HCT116 (cell line): Measurements from ENCODE around the gene TSPEAR. TPM values are rescaled to one million over a fixed set of nuclear protein-coding genes. Genes with fewer than 3 reads are reported as not detected.

Experiments
- ATAC-seq: fragments of 200-7000 bp; cut with Tn5 transposase; 2 replicates; pipeline ENCODE4 v1.9.1; 2020; ENCODE audit warnings: mild to moderate bottlenecking, moderate library complexity
- BruUV-seq: library from RNA; stranded (reverse); fragments of 400-500 nt; replicated peaks from 2 replicates; lab custom pipeline; 2021; lab: Mats Ljungman, UMichigan
- CTCF ChIA-PET: fragments of 300-600 bp; sonication (Branson Sonifier 250); formaldehyde crosslinking; loops from one replicate; lab custom pipeline; 2021; ENCODE audit warnings: antibody characterized with exemption; lab: Charles Lee
- POLR2A ChIA-PET: fragments of 300-600, 350-600 bp; sonication (Branson Sonifier 250); formaldehyde crosslinking; loops from one replicate; lab custom pipeline; 2021; ENCODE audit warnings: antibody characterized with exemption; lab: Charles Lee
- RAD21 ChIA-PET, 2 experiments: fragments of 300-600 bp; sonication (Branson Sonifier 250); formaldehyde crosslinking; loops; one replicate each; lab custom pipeline; 2023; ENCODE audit warnings: low total read pairs in 2 of 2; ENCODE audit not compliant: uncharacterized antibody in 2 of 2, unreplicated experiment in 2 of 2, low non-redundant PET in 1 of 2; lab: Charles Lee
- DNase-seq: peaks from one replicate; pipeline ENCODE4 v3.0.0-alpha.2; 2010; ENCODE audit warnings: low read depth, low spot score
- H2AFZ ChIP-seq: fragments of 200-600 bp; shearing (Covaris generic), sonication (generic); 2 replicates; pipeline ENCODE4 v1.6.1; 2017; ENCODE audit warnings: low read depth, mixed run types, mixed read lengths, antibody characterized with exemption, low read length; ENCODE audit not compliant: poor library complexity, severe bottlenecking
- H3K27ac ChIP-seq: 2 replicates; pipeline ENCODE4 v1.5.1; 2012; ENCODE audit warnings: low read depth, low read length
- H3K27me3 ChIP-seq: fragments of 200-600 bp; sonication (generic); 2 replicates; pipeline ENCODE4 v1.6.1; 2016; ENCODE audit warnings: mixed run types, low read length, mixed read lengths; ENCODE audit not compliant: insufficient read depth
- H3K36me3 ChIP-seq, 2 experiments: fragments of 200-500 bp in 1 of 2; fragments of 200-600 bp in 1 of 2; sonication (Bioruptor generic) in 1 of 2; sonication (generic) in 1 of 2; 2 replicates each; pipeline versions ENCODE4 v1.5.1 to v1.6.1; 2014 to 2016; ENCODE audit warnings: low read length in 2 of 2, inconsistent platforms in 1 of 2, mixed read lengths in 1 of 2, mixed run types in 1 of 2; ENCODE audit not compliant: insufficient read depth in 2 of 2, control insufficient read depth in 1 of 2
- H3K4me1 ChIP-seq, 2 experiments: fragments of 200-600 bp in 1 of 2; sonication (generic) in 1 of 2; 2 replicates each; pipeline versions ENCODE4 v1.5.1 to v1.6.1; 2012 to 2017; ENCODE audit warnings: low read length in 2 of 2, inconsistent platforms in 1 of 2, mild to moderate bottlenecking in 1 of 2, mixed read lengths in 1 of 2, mixed run types in 1 of 2, moderate library complexity in 1 of 2; ENCODE audit not compliant: insufficient read depth in 2 of 2, control insufficient read depth in 1 of 2
- H3K4me2 ChIP-seq: fragments of 200-600 bp; sonication (generic); 2 replicates; pipeline ENCODE4 v1.6.1; 2017; ENCODE audit warnings: mixed run types, low read length, mixed read lengths
- H3K4me3 ChIP-seq, 2 experiments: fragments of 200-600 bp in 1 of 2; sonication (generic) in 1 of 2; replicated peaks in 1 of 2; 2 replicates each; pipeline ENCODE4 v1.5.1; 2011 to 2016; ENCODE audit warnings: low read length in 2 of 2, control low read depth in 1 of 2, low read depth in 1 of 2, mild to moderate bottlenecking in 1 of 2, mixed read lengths in 1 of 2, mixed run types in 1 of 2
- H3K79me2 ChIP-seq: fragments of 200-600 bp; sonication (generic); 2 replicates; pipeline ENCODE4 v1.6.1; 2017; ENCODE audit warnings: mild to moderate bottlenecking, mixed run types, low read length, moderate library complexity, mixed read lengths; ENCODE audit not compliant: insufficient read depth
- H3K9ac ChIP-seq: fragments of 200-600 bp; sonication (generic); 2 replicates; pipeline ENCODE4 v1.6.1; 2016; ENCODE audit warnings: low read length, mixed read lengths
- H3K9me2 ChIP-seq: fragments of 200-600 bp; sonication (generic), shearing (Covaris generic); 2 replicates; pipeline ENCODE4 v1.6.1; 2017; ENCODE audit warnings: mixed run types, mild to moderate bottlenecking, moderate library complexity; ENCODE audit not compliant: insufficient read depth
- H3K9me3 ChIP-seq, 2 experiments: fragments of 200-500 bp in 1 of 2; fragments of 200-600 bp in 1 of 2; sonication (Bioruptor generic) in 1 of 2; sonication (generic) in 1 of 2; 2 replicates each; pipeline ENCODE4 v1.6.1; 2014 to 2017; ENCODE audit warnings: low read length in 2 of 2, mixed read lengths in 2 of 2, inconsistent platforms in 1 of 2, low read depth in 1 of 2, mild to moderate bottlenecking in 1 of 2, mixed run types in 1 of 2, moderate library complexity in 1 of 2; ENCODE audit not compliant: control insufficient read depth in 1 of 2, insufficient read depth in 1 of 2
- H4K20me1 ChIP-seq: fragments of 200-600 bp; sonication (generic), shearing (Covaris generic); 2 replicates; pipeline ENCODE4 v1.6.1; 2017; ENCODE audit warnings: mixed run types, mild to moderate bottlenecking, moderate library complexity; ENCODE audit not compliant: insufficient read depth
- CEBPB ChIP-seq: IDR thresholded peaks from 2 replicates; pipeline ENCODE4 v1.6.1; 2012; ENCODE audit warnings: low read depth
- ELF1 ChIP-seq: IDR thresholded peaks from 2 replicates; pipeline ENCODE4 v1.6.1; 2012; ENCODE audit warnings: low read depth, borderline replicate concordance
- EZH2 ChIP-seq: fragments of 200-600 bp; sonication (generic); IDR thresholded peaks from 2 replicates; pipeline ENCODE4 v1.6.1; 2017; ENCODE audit warnings: antibody characterized with exemption, mixed run types
- EZH2phosphoT487 ChIP-seq: fragments of 200-600 bp; IDR thresholded peaks from 2 replicates; pipeline ENCODE4 v1.6.1; 2018; ENCODE audit warnings: antibody characterized with exemption, borderline replicate concordance
- FOSL1 ChIP-seq: IDR thresholded peaks from 2 replicates; pipeline ENCODE4 v1.6.1; 2012; ENCODE audit warnings: low read depth
- JUND ChIP-seq: IDR thresholded peaks from 2 replicates; pipeline ENCODE4 v1.6.1; 2012
- POLR2AphosphoS5 ChIP-seq: IDR thresholded peaks from 2 replicates; pipeline ENCODE4 v1.6.1; 2011; ENCODE audit warnings: mild to moderate bottlenecking, low read depth, low read length, moderate library complexity
- SP1 ChIP-seq: IDR thresholded peaks from 2 replicates; pipeline ENCODE4 v1.6.1; 2012; ENCODE audit warnings: low read depth
- SRF ChIP-seq: IDR thresholded peaks from 2 replicates; pipeline ENCODE4 v1.6.1; 2012; ENCODE audit warnings: low read depth
- TCF7L2 ChIP-seq: IDR thresholded peaks from 2 replicates; pipeline ENCODE4 v1.7.0; 2011; ENCODE audit warnings: borderline replicate concordance, inconsistent platforms; ENCODE audit not compliant: insufficient read depth, insufficient read length; ENCODE audit errors: extremely low read depth
- YY1 ChIP-seq: IDR thresholded peaks from 2 replicates; pipeline ENCODE4 v1.6.1; 2011; ENCODE audit warnings: low read length, low read depth, moderate library complexity, mild to moderate bottlenecking; ENCODE audit not compliant: insufficient replicate concordance; ENCODE audit errors: extremely low read depth
- ZFX ChIP-seq: fragments of 450-650 bp; IDR thresholded peaks from 2 replicates; pipeline ENCODE4 v1.6.1; 2017
- ZNF274 ChIP-seq: fragments of 200-500 bp; sonication (Bioruptor generic); IDR thresholded peaks from 2 replicates; pipeline ENCODE4 v1.6.1; 2014; ENCODE audit warnings: mild to moderate bottlenecking, low read depth, low read length, inconsistent platforms
- intact Hi-C: fragments of 100-400 bp; cut with micrococcal nuclease; formaldehyde crosslinking; loops from 2 replicates; pipeline ENCODE4 v1.10.0; 2022
- total RNA-seq: library from RNA; stranded (reverse); gene quantifications from one replicate; pipeline ENCODE4 v1.2.1, GENCODE V29; 2021; ENCODE audit not compliant: unreplicated experiment
- TF ChIP-seq, protein P1 (sequence below): IDR thresholded peaks from 2 replicates; pipeline ENCODE4 v1.6.1; 2012
- TF ChIP-seq, protein P2 (sequence below), 3 experiments: fragments of 200-600 bp in 1 of 3; sonication (generic) in 1 of 3; IDR thresholded peaks in 2 of 3; conservative IDR thresholded peaks in 1 of 3; 2 replicates each; pipeline ENCODE4 v1.5.1; 2012 to 2017; ENCODE audit warnings: low read depth in 2 of 3, low read length in 2 of 3, antibody characterized with exemption in 1 of 3, borderline replicate concordance in 1 of 3, control low read depth in 1 of 3, mild to moderate bottlenecking in 1 of 3, mixed read lengths in 1 of 3, mixed run types in 1 of 3, moderate library complexity in 1 of 3; ENCODE audit not compliant: insufficient read depth in 1 of 3
- TF ChIP-seq, protein P3 (sequence below): IDR thresholded peaks from 2 replicates; pipeline ENCODE4 v1.6.1; 2012
- TF ChIP-seq, protein P4 (sequence below): IDR thresholded peaks from 2 replicates; pipeline ENCODE4 v1.6.1; 2012; ENCODE audit warnings: low read depth

TSPEAR gene
- total RNA-seq, 1 experiment from 2014 or later: not detected

DNA sequence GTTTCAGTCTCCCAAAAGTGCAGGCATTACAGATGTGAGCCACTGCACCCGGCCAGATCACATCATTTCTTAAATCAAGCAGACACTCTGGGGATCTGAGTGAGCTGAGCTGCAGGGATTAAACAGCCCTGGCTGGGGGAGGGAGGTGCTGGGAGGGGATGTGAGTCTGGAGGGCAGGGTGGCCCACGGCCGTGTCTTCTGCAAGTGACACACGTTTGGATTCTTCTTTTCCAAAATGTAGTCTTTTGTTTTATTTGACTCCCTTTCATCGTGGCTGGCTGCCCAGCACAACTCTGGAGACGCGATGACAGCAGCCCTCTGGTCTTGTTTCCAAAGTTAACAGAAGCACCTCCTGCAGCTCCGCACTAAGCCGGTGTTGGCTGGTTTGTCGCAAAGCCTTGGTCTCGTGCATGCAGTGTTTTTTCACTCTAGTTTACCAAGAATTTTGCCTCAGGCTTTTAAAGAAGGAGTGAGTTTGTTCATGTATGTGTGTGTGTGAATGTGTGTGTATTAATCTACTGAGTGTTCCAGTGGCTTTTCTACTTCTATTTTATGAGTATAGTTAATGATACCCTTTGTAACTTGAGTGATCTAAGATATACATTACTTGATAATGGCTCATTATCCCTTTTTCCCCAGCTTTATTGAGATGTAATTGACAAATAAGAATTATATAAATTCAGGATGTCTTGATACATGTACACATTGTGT, 128.1 kb downstream of the TSPEAR start (continued):
- TF ChIP-seq YY1 (no peak), POLR2AphosphoS5 (no peak)
- TF ChIP-seq, protein P1, sequence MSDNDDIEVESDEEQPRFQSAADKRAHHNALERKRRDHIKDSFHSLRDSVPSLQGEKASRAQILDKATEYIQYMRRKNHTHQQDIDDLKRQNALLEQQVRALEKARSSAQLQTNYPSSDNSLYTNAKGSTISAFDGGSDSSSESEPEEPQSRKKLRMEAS: no peak

- no peak overlapping the region for H3K4me3 ChIP-seq
- no TSS peak for BruUV-seq
- H2AFZ ChIP-seq: no peak overlapping the region
- H3K27ac ChIP-seq: no peak overlapping the region
- H4K20me1 ChIP-seq: no peaks in the 10 kb centered on the region
- H3K9me2 ChIP-seq: no peaks in the 10 kb centered on the region
- TF ChIP-seq SP1 (no peak), JUND (no peak), ZNF274 (no peak), POLR2AphosphoS5 (no peak), YY1 (no peak), EZH2phosphoT487 (no peak), TCF7L2 (no peak), ZFX (no peak), SRF (no peak), ELF1 (no peak), FOSL1 (no peak), EZH2 (no peak), CEBPB (no peak)
- TF ChIP-seq, protein P2, sequence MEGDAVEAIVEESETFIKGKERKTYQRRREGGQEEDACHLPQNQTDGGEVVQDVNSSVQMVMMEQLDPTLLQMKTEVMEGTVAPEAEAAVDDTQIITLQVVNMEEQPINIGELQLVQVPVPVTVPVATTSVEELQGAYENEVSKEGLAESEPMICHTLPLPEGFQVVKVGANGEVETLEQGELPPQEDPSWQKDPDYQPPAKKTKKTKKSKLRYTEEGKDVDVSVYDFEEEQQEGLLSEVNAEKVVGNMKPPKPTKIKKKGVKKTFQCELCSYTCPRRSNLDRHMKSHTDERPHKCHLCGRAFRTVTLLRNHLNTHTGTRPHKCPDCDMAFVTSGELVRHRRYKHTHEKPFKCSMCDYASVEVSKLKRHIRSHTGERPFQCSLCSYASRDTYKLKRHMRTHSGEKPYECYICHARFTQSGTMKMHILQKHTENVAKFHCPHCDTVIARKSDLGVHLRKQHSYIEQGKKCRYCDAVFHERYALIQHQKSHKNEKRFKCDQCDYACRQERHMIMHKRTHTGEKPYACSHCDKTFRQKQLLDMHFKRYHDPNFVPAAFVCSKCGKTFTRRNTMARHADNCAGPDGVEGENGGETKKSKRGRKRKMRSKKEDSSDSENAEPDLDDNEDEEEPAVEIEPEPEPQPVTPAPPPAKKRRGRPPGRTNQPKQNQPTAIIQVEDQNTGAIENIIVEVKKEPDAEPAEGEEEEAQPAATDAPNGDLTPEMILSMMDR (IDR thresholded peaks at IDR 0.05 in 2 of 3, conservative IDR thresholded peaks at IDR 0.05 in 1 of 3; ENCODE audit: borderline replicate concordance in 1 of 3, insufficient read depth in 1 of 3, low read depth in 2 of 3, low read length in 2 of 3): no peak
- TF ChIP-seq, protein P3, sequence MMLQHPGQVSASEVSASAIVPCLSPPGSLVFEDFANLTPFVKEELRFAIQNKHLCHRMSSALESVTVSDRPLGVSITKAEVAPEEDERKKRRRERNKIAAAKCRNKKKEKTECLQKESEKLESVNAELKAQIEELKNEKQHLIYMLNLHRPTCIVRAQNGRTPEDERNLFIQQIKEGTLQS: no peak
- TF ChIP-seq, protein P4, sequence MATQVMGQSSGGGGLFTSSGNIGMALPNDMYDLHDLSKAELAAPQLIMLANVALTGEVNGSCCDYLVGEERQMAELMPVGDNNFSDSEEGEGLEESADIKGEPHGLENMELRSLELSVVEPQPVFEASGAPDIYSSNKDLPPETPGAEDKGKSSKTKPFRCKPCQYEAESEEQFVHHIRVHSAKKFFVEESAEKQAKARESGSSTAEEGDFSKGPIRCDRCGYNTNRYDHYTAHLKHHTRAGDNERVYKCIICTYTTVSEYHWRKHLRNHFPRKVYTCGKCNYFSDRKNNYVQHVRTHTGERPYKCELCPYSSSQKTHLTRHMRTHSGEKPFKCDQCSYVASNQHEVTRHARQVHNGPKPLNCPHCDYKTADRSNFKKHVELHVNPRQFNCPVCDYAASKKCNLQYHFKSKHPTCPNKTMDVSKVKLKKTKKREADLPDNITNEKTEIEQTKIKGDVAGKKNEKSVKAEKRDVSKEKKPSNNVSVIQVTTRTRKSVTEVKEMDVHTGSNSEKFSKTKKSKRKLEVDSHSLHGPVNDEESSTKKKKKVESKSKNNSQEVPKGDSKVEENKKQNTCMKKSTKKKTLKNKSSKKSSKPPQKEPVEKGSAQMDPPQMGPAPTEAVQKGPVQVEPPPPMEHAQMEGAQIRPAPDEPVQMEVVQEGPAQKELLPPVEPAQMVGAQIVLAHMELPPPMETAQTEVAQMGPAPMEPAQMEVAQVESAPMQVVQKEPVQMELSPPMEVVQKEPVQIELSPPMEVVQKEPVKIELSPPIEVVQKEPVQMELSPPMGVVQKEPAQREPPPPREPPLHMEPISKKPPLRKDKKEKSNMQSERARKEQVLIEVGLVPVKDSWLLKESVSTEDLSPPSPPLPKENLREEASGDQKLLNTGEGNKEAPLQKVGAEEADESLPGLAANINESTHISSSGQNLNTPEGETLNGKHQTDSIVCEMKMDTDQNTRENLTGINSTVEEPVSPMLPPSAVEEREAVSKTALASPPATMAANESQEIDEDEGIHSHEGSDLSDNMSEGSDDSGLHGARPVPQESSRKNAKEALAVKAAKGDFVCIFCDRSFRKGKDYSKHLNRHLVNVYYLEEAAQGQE: no peak
- TF ChIP-seq, protein P1: no peak
- TF ChIP-seq, all 23 proteins: peak for 0
- no peak for DNase-seq
- Histone ChIP-seq H3K4me1 (no peaks in the 10 kb centered on the region), H3K4me2 (no peak overlapping the region), H3K9ac (no peak overlapping the region), H3K27me3 (peaks cover 25% of the 10 kb centered on the region), H3K79me2 (no peaks in the 10 kb centered on the region), H3K9me3 (no peaks in the 10 kb centered on the region; a peak in 2 of 4 replicates), H3K36me3 (no peaks in the 10 kb centered on the region)
- ATAC-seq: no peak
- CTCF ChIA-PET: no interaction called here
- POLR2A ChIA-PET: no interaction called here
- intact Hi-C loops: no loop called here
- RAD21 ChIA-PET: no interaction called here
Observed at GRCh38 chr21:44582055-44582454, 129.3 kb downstream of the TSPEAR start.
